ENCODE measurements around the gene ATP2B1. TPM values are rescaled to one million over a fixed set of nuclear protein-coding genes. Genes with fewer than 3 reads are reported as not detected.

Gene ATP2B1
- total RNA-seq, 2 experiments from 2014 or later = 10.8 to 13.0 TPM

- Mint-ChIP-seq H3K4me3 (no peak overlapping the region), H3K27ac (no peak overlapping the region), H3K9me3 (peaks cover 4% of the 10 kb centered on the region), H3K4me1 (ENCODE audit: low read depth) (peaks cover 13% of the 10 kb centered on the region), H3K36me3 (ENCODE audit: low read depth) (peaks cover 15% of the 10 kb centered on the region), H3K27me3 (ENCODE audit: low read depth) (no peaks in the 10 kb centered on the region)
- CTCF ChIA-PET = no interaction called here
- intact Hi-C loops (cut with micrococcal nuclease) = no loop called here
- no peak for DNase-seq
These were observed 63.2 kb downstream of the ATP2B1 start for GRCh38 chr12:89645434-89645833.

GRCh38 chr12:89642959-89643358 lies 65.7 kb downstream of the ATP2B1 start:
- Mint-ChIP-seq H3K9me3 (peaks cover 1% of the 10 kb centered on the region), H3K4me1 (ENCODE audit: low read depth) (peaks cover 11% of the 10 kb centered on the region), H3K27me3 (ENCODE audit: low read depth) (no peaks in the 10 kb centered on the region), H3K36me3 (ENCODE audit: low read depth) (peaks cover 11% of the 10 kb centered on the region), H3K4me3 (no peak overlapping the region), H3K27ac (no peak overlapping the region)
- DNase-seq = no peak
- CTCF ChIA-PET = no interaction called here
- intact Hi-C loops (cut with micrococcal nuclease) = no loop called here

- no peak for DNase-seq
- CTCF ChIA-PET = no interaction called here
- Mint-ChIP-seq H3K27me3 (ENCODE audit: low read depth) (no peaks in the 10 kb centered on the region), H3K27ac (no peak overlapping the region), H3K4me3 (no peak overlapping the region), H3K9me3 (peaks cover 1% of the 10 kb centered on the region), H3K36me3 (ENCODE audit: low read depth) (peaks cover 28% of the 10 kb centered on the region), H3K4me1 (ENCODE audit: low read depth) (peaks cover 13% of the 10 kb centered on the region)
- intact Hi-C loops (cut with micrococcal nuclease) = no loop called here
These were observed 71.9 kb downstream of the ATP2B1 start for GRCh38 chr12:89636776-89637160.

GRCh38 chr12:89636052-89636775 lies 72.4 kb downstream of the ATP2B1 start:
- H3K27ac Mint-ChIP-seq = no peak overlapping the region
- intact Hi-C loops (cut with micrococcal nuclease) = no loop called here
- peaks cover 28% of the 10 kb centered on the region for H3K36me3 Mint-ChIP-seq (ENCODE audit: low read depth)
- no peak for DNase-seq
- no peak overlapping the region for H3K4me3 Mint-ChIP-seq
- H3K4me1 Mint-ChIP-seq (ENCODE audit: low read depth) = peaks cover 13% of the 10 kb centered on the region
- CTCF ChIA-PET = no interaction called here
- H3K27me3 Mint-ChIP-seq (ENCODE audit: low read depth) = no peaks in the 10 kb centered on the region
- peaks cover 1% of the 10 kb centered on the region for H3K9me3 Mint-ChIP-seq

- Mint-ChIP-seq H3K9me3 (no peaks in the 10 kb centered on the region), H3K27me3 (ENCODE audit: low read depth) (no peaks in the 10 kb centered on the region), H3K4me1 (ENCODE audit: low read depth) (peaks cover 13% of the 10 kb centered on the region), H3K36me3 (ENCODE audit: low read depth) (peaks cover 24% of the 10 kb centered on the region), H3K27ac (no peak overlapping the region), H3K4me3 (no peak overlapping the region)
- DNase-seq = no peak
- intact Hi-C loops (cut with micrococcal nuclease) = no loop called here
- CTCF ChIA-PET = interaction anchor here (1.6 kb wide), 1 partner anchor 31 kb away, joined by 5 read pairs; no protein-coding TSS in a partner anchor
These were observed 74.1 kb downstream of the ATP2B1 start for GRCh38 chr12:89634508-89634907.

GRCh38 chr12:89632778-89633177 lies 75.9 kb downstream of the ATP2B1 start:
- CTCF ChIA-PET = interaction anchor here (1.6 kb wide), 1 partner anchor 29 kb away, joined by 5 read pairs; no protein-coding TSS in a partner anchor
- Mint-ChIP-seq H3K4me1 (ENCODE audit: low read depth) (peaks cover 13% of the 10 kb centered on the region), H3K36me3 (ENCODE audit: low read depth) (peaks cover 37% of the 10 kb centered on the region), H3K4me3 (no peak overlapping the region), H3K9me3 (no peaks in the 10 kb centered on the region), H3K27me3 (ENCODE audit: low read depth) (no peaks in the 10 kb centered on the region), H3K27ac (no peak overlapping the region)
- intact Hi-C loops (cut with micrococcal nuclease) = no loop called here
- no peak for DNase-seq

GRCh38 chr12:89622115-89622514 lies 86.5 kb downstream of the ATP2B1 start:
- CTCF ChIA-PET = interaction anchor here (0.8 kb wide), 1 partner anchor 13 kb away, joined by 3 read pairs; no protein-coding TSS in a partner anchor
- intact Hi-C loops (cut with micrococcal nuclease) = no loop called here
- Mint-ChIP-seq H3K4me1 (ENCODE audit: low read depth) (no peaks in the 10 kb centered on the region), H3K36me3 (ENCODE audit: low read depth) (peaks cover 18% of the 10 kb centered on the region), H3K9me3 (no peaks in the 10 kb centered on the region), H3K27me3 (ENCODE audit: low read depth) (no peaks in the 10 kb centered on the region), H3K4me3 (no peak overlapping the region), H3K27ac (no peak overlapping the region)
- no peak for DNase-seq

- H3K4me1 Mint-ChIP-seq (ENCODE audit: low read depth) = no peaks in the 10 kb centered on the region
- peaks cover 21% of the 10 kb centered on the region for H3K36me3 Mint-ChIP-seq (ENCODE audit: low read depth)
- no peak overlapping the region for H3K27ac Mint-ChIP-seq
- CTCF ChIA-PET = interaction anchor here (0.8 kb wide), 1 partner anchor 12 kb away, joined by 3 read pairs; no protein-coding TSS in a partner anchor
- no peak overlapping the region for H3K4me3 Mint-ChIP-seq
- intact Hi-C loops (cut with micrococcal nuclease) = no loop called here
- no peaks in the 10 kb centered on the region for H3K9me3 Mint-ChIP-seq
- H3K27me3 Mint-ChIP-seq (ENCODE audit: low read depth) = no peaks in the 10 kb centered on the region
- no peak for DNase-seq
These were observed 87.1 kb downstream of the ATP2B1 start for GRCh38 chr12:89621521-89621920.

- Mint-ChIP-seq H3K9me3 (no peaks in the 10 kb centered on the region), H3K4me1 (ENCODE audit: low read depth) (no peaks in the 10 kb centered on the region), H3K27me3 (ENCODE audit: low read depth) (no peaks in the 10 kb centered on the region), H3K27ac (no peak overlapping the region), H3K4me3 (no peak overlapping the region), H3K36me3 (ENCODE audit: low read depth) (peaks cover 25% of the 10 kb centered on the region)
- intact Hi-C loops (cut with micrococcal nuclease) = no loop called here
- DNase-seq = no peak
- CTCF ChIA-PET = interaction anchor here (1.5 kb wide), 1 partner anchor 90 kb away, joined by 4 read pairs; the partner anchor contains the start of gene ATP2B1
These were observed 88.9 kb downstream of the ATP2B1 start for GRCh38 chr12:89619764-89620163.

GRCh38 chr12:89618113-89618862 lies 90.3 kb downstream of the ATP2B1 start:
- CTCF ChIA-PET = interaction anchor here (0.6 kb wide), 1 partner anchor 87 kb away, joined by 3 read pairs; no protein-coding TSS in a partner anchor
- Mint-ChIP-seq H3K27me3 (ENCODE audit: low read depth) (no peaks in the 10 kb centered on the region), H3K4me3 (no peak overlapping the region), H3K36me3 (ENCODE audit: low read depth) (peaks cover 32% of the 10 kb centered on the region), H3K4me1 (ENCODE audit: low read depth) (no peaks in the 10 kb centered on the region), H3K27ac (no peak overlapping the region), H3K9me3 (no peaks in the 10 kb centered on the region)
- DNase-seq = no peak
- intact Hi-C loops (cut with micrococcal nuclease) = no loop called here

GRCh38 chr12:89610366-89610765 lies 98.3 kb downstream of the ATP2B1 start:
- no peak for DNase-seq
- Mint-ChIP-seq H3K27me3 (ENCODE audit: low read depth) (no peaks in the 10 kb centered on the region), H3K27ac (no peak overlapping the region), H3K4me3 (no peak overlapping the region), H3K36me3 (ENCODE audit: low read depth) (peaks cover 43% of the 10 kb centered on the region), H3K4me1 (ENCODE audit: low read depth) (no peaks in the 10 kb centered on the region), H3K9me3 (no peaks in the 10 kb centered on the region)
- intact Hi-C loops (cut with micrococcal nuclease) = no loop called here
- CTCF ChIA-PET = interaction anchor here (0.6 kb wide), 1 partner anchor 572 kb away, joined by 5 read pairs; no protein-coding TSS in a partner anchor

- H3K4me3 Mint-ChIP-seq = no peak overlapping the region
- peaks cover 4% of the 10 kb centered on the region for H3K4me1 Mint-ChIP-seq (ENCODE audit: low read depth)
- DNase-seq = no peak
- peaks cover 43% of the 10 kb centered on the region for H3K36me3 Mint-ChIP-seq (ENCODE audit: low read depth)
- H3K27me3 Mint-ChIP-seq (ENCODE audit: low read depth) = no peaks in the 10 kb centered on the region
- no peak overlapping the region for H3K27ac Mint-ChIP-seq
- CTCF ChIA-PET = interaction anchor here (0.7 to 1.2 kb wide), 2 partner anchors 9 to 30 kb away, joined by 3 to 5 read pairs; no protein-coding TSS in a partner anchor
- intact Hi-C loops (cut with micrococcal nuclease) = no loop called here
- H3K9me3 Mint-ChIP-seq = no peaks in the 10 kb centered on the region
These were observed 105.0 kb downstream of the ATP2B1 start for GRCh38 chr12:89603678-89604077.
